ENCODE measurements around the gene CARMIL1.

- TF ChIP-seq POLR2A (IDR thresholded peaks at IDR 0.05) = no peak
- TF ChIP-seq CTCF (IDR thresholded peaks at IDR 0.05) = no peak
These were observed 152.3 kb downstream of the CARMIL1 start for GRCh38 chr6:25431306-25431974.
